Measurements from ENCODE around the gene LRRC3C.

LRRC3C gene

DNA sequence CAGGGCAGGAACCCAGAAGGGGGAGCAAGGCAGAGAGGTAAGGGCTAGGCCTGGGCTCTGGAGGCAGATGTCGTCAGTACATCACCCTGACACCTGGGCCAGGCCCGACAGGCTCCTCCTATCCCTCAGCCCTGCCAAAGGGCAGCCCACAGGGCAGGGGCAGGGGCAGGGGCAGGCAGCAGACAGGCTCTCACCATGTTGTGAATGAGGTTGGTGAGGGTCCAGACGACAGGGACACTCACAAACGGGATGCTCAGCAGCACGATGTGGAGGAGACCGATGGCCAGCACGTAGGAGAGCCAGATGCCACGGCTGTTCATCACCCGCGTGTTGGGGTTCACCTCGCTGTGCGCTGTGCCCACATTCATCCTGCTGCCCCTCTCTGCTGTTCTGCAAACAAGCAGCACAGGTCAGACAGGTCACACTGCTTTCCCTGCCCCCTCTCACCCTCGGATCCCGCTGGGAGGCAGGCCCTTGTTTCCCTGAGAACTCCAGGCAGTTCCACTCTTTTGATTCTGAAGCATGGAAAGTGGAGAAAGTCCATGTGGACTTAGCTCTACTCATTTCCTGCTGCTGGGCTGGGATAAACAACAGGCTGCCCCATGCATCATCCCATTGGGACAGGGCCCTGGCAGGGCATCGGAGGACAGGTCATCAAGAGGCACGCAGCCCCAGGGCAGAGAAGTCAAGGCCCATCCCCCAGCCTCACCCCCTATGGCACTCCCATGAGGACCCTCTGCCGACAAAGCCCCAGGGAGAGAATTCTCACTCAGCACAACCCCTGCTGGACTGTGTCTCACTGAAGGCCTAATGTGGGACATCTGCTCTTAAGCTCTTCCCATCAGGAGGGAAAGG lies 3.5 kb upstream of the LRRC3C start:
- CTCF ChIA-PET, result interaction anchor here (1.0 kb wide), 1 partner anchor 148 kb away, joined by 5 read pairs; no protein-coding TSS in a partner anchor

DNA sequence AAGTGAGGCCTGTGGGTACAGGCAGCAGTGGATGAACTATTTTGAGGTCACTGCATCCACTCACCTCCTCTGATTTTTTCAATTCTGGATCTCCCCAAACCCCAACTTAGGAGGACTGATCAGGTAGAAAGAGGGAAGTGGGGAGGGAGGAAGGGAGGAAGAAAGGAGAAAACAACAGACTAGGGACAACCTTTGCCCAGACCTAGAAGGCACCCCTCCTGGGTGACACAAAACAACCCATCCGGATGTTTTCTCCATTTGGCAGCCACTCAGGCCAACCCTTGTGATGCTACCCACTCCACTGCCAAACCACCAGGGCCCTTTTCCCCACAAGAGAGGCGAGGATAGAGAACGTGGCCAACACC lies 2.9 kb upstream of the LRRC3C start:
- TF ChIP-seq, protein P1, sequence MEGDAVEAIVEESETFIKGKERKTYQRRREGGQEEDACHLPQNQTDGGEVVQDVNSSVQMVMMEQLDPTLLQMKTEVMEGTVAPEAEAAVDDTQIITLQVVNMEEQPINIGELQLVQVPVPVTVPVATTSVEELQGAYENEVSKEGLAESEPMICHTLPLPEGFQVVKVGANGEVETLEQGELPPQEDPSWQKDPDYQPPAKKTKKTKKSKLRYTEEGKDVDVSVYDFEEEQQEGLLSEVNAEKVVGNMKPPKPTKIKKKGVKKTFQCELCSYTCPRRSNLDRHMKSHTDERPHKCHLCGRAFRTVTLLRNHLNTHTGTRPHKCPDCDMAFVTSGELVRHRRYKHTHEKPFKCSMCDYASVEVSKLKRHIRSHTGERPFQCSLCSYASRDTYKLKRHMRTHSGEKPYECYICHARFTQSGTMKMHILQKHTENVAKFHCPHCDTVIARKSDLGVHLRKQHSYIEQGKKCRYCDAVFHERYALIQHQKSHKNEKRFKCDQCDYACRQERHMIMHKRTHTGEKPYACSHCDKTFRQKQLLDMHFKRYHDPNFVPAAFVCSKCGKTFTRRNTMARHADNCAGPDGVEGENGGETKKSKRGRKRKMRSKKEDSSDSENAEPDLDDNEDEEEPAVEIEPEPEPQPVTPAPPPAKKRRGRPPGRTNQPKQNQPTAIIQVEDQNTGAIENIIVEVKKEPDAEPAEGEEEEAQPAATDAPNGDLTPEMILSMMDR (conservative IDR thresholded peaks at IDR 0.05; ENCODE audit: low read depth), result no peak
- H3K27ac ChIP-seq, result peak overlapping the region; percentile 24; the same call in 1 of the 2 replicates
- POLR2A ChIA-PET (ENCODE audit: low non-redundant PET), result interaction anchor here (0.6 kb wide), 1 partner anchor 16 kb away, joined by 15 read pairs; no protein-coding TSS in a partner anchor
- DNase-seq (ENCODE audit: low spot score), result no peak
- CTCF ChIA-PET, result interaction anchor here (1.0 kb wide), 1 partner anchor 148 kb away, joined by 5 read pairs; no protein-coding TSS in a partner anchor

More for the DNA sequence above, 3.5 kb upstream of the LRRC3C start:
- peak overlapping the region; percentile 24; the same call in 1 of the 2 replicates for H3K27ac ChIP-seq
- POLR2A ChIA-PET (ENCODE audit: low non-redundant PET), result interaction anchor here (0.6 kb wide), 1 partner anchor 16 kb away, joined by 15 read pairs; no protein-coding TSS in a partner anchor
- no peak for DNase-seq (ENCODE audit: low spot score)
- TF ChIP-seq, protein P1 (conservative IDR thresholded peaks at IDR 0.05; ENCODE audit: low read depth), result no peak

DNA sequence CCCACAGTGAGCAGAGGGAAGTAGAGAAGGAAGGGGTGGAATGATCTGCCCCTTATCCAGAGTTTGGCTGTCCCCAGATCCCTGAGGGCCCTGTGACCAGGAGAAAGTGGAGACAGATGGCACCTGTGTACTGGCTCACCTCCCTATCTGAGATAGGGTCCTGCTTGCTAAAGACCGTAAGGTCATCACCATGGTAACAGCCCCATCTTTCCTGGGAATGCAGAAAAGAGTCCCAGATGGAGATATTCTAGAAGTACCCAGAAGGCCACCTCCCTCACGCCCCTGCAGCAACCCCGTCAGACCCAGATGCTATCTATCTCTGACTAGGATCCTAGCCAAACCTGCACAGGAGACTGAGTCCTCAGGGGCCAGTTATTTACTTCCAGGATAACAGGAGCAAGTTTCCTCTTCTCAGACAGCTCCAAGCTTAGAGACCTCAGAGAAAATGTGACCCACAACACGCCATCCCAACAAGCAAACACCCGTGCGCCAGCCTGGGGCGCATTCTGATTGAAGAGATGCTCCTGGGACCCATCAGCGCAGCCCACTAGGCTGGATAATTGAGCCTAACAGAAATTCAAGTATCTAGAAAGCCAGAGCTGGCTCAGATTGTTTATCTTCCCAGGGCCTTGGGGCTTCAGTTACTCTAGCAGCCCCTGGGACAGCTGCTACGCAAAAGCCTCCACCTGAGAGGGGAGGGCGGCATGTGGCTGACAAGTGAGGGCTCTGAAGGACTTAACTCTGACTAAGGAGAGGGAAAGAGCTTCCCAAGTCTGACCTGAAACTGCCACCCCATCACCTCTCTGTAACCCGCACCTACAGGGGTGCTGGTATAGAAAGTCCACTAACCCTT lies 2.0 kb upstream of the LRRC3C start:
- DNase-seq (ENCODE audit: low spot score), result no peak
- ChIA-PET CTCF (interaction anchor here (1.2 kb wide), 1 partner anchor 10 kb away, joined by 4 read pairs; no protein-coding TSS in a partner anchor), POLR2A (ENCODE audit: low non-redundant PET) (no interaction called here)
- TF ChIP-seq, protein P1 (conservative IDR thresholded peaks at IDR 0.05; ENCODE audit: low read depth), result no peak
- peak overlapping the region; percentile 85 for H3K27ac ChIP-seq

DNA sequence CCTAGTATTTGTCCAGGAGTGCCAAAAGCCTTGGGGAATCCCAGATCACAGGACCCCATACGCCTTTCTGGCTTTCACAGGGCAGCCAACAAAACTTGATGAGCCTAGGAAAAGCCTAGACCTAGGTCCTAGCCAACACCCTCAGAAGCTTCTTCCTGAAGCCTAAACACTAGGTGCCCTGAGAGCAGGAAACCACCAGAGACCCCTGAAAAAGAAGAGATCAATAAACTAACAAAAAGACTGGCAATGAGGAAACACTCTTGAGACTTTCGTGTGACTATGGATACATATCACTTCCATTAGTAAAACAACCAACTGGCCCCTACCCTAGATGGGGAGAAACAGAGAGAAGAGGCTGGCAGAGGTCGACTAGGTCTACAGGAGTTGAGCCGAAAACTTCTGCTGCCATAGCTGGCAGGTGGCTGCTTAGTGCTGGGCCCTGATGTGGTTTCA lies 1.4 kb upstream of the LRRC3C start:
- peak overlapping the region; percentile 85 for H3K27ac ChIP-seq
- ChIA-PET POLR2A (ENCODE audit: low non-redundant PET) (no interaction called here), CTCF (interaction anchor here (0.6 to 1.2 kb wide), 3 partner anchors 11 to 690 kb away, joined by 3 to 4 read pairs (median 4); no protein-coding TSS in a partner anchor)
- no peak for DNase-seq (ENCODE audit: low spot score)
- TF ChIP-seq, protein P1 (conservative IDR thresholded peaks at IDR 0.05; ENCODE audit: low read depth), result no peak

DNA sequence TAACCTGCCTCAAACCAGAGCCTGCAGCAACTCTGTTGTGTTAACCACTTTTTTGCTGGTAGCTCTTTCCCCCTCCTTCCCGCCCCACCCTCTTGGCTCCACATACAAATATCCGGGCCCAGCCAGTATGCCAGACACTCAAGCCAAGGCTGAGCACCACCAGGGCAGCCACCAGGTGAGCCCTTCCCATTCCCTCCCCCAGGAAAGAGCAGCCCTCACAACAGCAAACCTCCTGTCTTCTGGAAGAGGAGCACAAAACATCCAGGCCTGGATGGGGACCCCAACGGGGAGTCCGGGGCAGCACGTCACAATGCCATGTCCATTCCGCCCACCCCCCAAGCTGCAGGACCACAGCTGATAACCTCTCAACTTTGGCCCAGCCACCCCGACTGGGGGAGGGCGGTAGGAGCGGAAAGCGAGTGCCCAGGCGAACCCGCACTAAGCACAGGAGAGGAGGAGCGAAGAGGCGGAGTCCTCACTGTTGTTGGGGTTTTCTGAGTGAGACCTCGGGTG lies 888 bp upstream of the LRRC3C start:
- TF ChIP-seq, protein P1 (conservative IDR thresholded peaks at IDR 0.05; ENCODE audit: low read depth), result no peak
- CTCF ChIA-PET, result interaction anchor here (0.6 to 0.8 kb wide), 3 partner anchors 204 to 690 kb away, joined by 3 to 4 read pairs (median 3); no protein-coding TSS in a partner anchor
- H3K27ac ChIP-seq, result peak overlapping the region; percentile 85
- POLR2A ChIA-PET (ENCODE audit: low non-redundant PET), result no interaction called here
- peak; percentile 43 for DNase-seq (ENCODE audit: low spot score)
